Activated CD4-positive, alpha-beta T cell treated with anti-CD3 and anti-CD28 coated beads for 36 hours (primary cell): Measurements from ENCODE around the gene TCF4. TPM values are rescaled to one million over a fixed set of nuclear protein-coding genes. Genes with fewer than 3 reads are reported as not detected.

Source experiments
- ATAC-seq: fragments of 200-7000 bp; cut with Tn5 transposase; one replicate; pipeline ENCODE4 v1.10.0; 2021; ENCODE audit warnings: mild to moderate bottlenecking, moderate library complexity
- CTCF ChIA-PET: fragments of 350-600 bp; sonication (Branson Sonifier 250); formaldehyde crosslinking; loops from one replicate; lab custom pipeline; 2021; ENCODE audit warnings: antibody characterized with exemption; lab: Charles Lee
- POLR2A ChIA-PET: fragments of 350-600 bp; sonication (Branson Sonifier 250); formaldehyde crosslinking; loops from one replicate; lab custom pipeline; 2021; ENCODE audit warnings: antibody characterized with exemption, inconsistent platforms; lab: Charles Lee
- DNase-seq: peaks from one replicate; pipeline ENCODE4 v3.0.0-alpha.2; 2020
- H3K27ac Mint-ChIP-seq: one replicate; pipeline ENCODE4 v1.8.0; 2021; ENCODE audit warnings: mixed read lengths
- H3K27me3 Mint-ChIP-seq: one replicate; pipeline ENCODE4 v1.8.0; 2021; ENCODE audit warnings: mixed read lengths
- H3K36me3 Mint-ChIP-seq: one replicate; pipeline ENCODE4 v1.8.0; 2021; ENCODE audit warnings: low read depth, mixed read lengths
- H3K4me1 Mint-ChIP-seq: one replicate; pipeline ENCODE4 v1.8.0; 2021; ENCODE audit warnings: mixed read lengths
- H3K4me3 Mint-ChIP-seq: one replicate; pipeline ENCODE4 v1.8.0; 2021; ENCODE audit warnings: mild to moderate bottlenecking, moderate library complexity, mixed read lengths
- H3K9me3 Mint-ChIP-seq: one replicate; pipeline ENCODE4 v1.8.0; 2021; ENCODE audit warnings: low read depth, mixed read lengths
- intact Hi-C, 2 experiments: fragments of 100-400 bp; cut with DNase I in 1 of 2; cut with micrococcal nuclease in 1 of 2; formaldehyde crosslinking; loops; one replicate each; pipeline versions ENCODE4 v1.14.2 to v1.15.1; 2022 to 2024; cut with DNase I, micrococcal nuclease
- total RNA-seq, 2 experiments: library from RNA; stranded (reverse); gene quantifications; one replicate each; pipeline ENCODE4 v1.2.3, GENCODE V29; 2021

TCF4 gene
- total RNA-seq, 2 experiments from 2014 or later: 0.69 to 1.9 TPM

DNA sequence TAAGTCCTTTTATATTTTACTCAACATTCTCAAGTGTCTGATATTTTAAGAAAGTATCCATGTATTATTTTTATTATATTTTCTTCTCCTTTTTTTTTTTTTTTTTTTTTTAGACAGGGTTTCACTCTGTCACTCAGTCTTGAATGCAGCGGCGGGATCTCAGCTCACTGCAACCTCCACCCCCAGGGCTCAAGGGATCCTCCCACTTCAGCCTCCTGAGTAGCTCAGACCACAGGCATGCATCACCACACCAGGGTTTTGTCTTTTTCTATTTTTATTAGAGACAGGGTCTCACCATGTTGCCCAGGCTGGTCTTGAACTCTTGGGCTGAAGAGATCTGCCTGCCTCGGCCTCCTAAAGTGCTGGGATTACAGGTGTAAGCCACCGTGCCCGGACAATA is 212.1 kb downstream of the TCF4 start:
- ChIA-PET CTCF (interaction anchor here (0.6 to 0.8 kb wide), 2 partner anchors 39 to 63 kb away, joined by 3 read pairs; no protein-coding TSS in a partner anchor), POLR2A (no interaction called here)
- Mint-ChIP-seq H3K27ac (no peak overlapping the region), H3K4me1 (no peaks in the 10 kb centered on the region), H3K9me3 (peaks cover 2% of the 10 kb centered on the region), H3K27me3 (no peaks in the 10 kb centered on the region), H3K4me3 (no peak overlapping the region), H3K36me3 (no peaks in the 10 kb centered on the region)
- no peak for ATAC-seq
- no peak for DNase-seq
- intact Hi-C loops: no loop called here

- peaks cover 2% of the 10 kb centered on the region for H3K9me3 Mint-ChIP-seq
- no peaks in the 10 kb centered on the region for H3K36me3 Mint-ChIP-seq
- ChIA-PET POLR2A (no interaction called here), CTCF (interaction anchor here (1.2 kb wide), 1 partner anchor 1201 kb away, joined by 3 read pairs; no protein-coding TSS in a partner anchor)
- no peaks in the 10 kb centered on the region for H3K27me3 Mint-ChIP-seq
- DNase-seq: no peak
- no peak for ATAC-seq
- intact Hi-C loops: no loop called here
- no peaks in the 10 kb centered on the region for H3K4me1 Mint-ChIP-seq
- H3K27ac Mint-ChIP-seq: no peak overlapping the region
- H3K4me3 Mint-ChIP-seq: no peak overlapping the region
Observed at GRCh38 chr18:55374741-55375140, 213.3 kb downstream of the TCF4 start.

DNA sequence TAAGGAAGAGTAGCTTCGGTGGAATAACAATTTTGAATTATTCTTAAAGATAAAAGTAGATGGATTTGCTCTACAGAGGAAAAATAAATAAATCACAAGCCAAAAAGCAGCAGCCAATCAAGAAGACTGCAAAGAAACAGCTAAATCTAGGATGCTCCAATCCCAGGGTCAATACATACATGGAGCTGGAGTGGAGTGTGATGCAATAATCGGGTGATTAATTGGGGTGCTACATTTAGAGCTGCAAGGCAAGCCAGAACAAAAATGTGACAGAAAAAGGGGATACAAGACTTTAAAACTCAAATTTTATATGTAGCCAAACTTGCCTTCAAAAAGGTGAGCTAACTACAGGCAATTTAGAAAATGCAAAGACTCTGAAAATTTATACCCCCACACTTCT is 215.8 kb downstream of the TCF4 start:
- Mint-ChIP-seq H3K36me3 (no peaks in the 10 kb centered on the region), H3K4me1 (no peaks in the 10 kb centered on the region), H3K9me3 (peaks cover 2% of the 10 kb centered on the region), H3K27ac (no peak overlapping the region), H3K27me3 (no peaks in the 10 kb centered on the region), H3K4me3 (no peak overlapping the region)
- ChIA-PET CTCF (no interaction called here), POLR2A (no interaction called here)
- intact Hi-C loops: no loop called here
- DNase-seq: no peak
- no peak for ATAC-seq

- Mint-ChIP-seq H3K27ac (no peak overlapping the region), H3K27me3 (no peaks in the 10 kb centered on the region), H3K4me1 (no peaks in the 10 kb centered on the region), H3K36me3 (no peaks in the 10 kb centered on the region), H3K9me3 (peaks cover 2% of the 10 kb centered on the region), H3K4me3 (no peak overlapping the region)
- ChIA-PET POLR2A (no interaction called here), CTCF (no interaction called here)
- no peak for ATAC-seq
- no peak for DNase-seq
- intact Hi-C loops: no loop called here
Observed at GRCh38 chr18:55370936-55371335, 217.1 kb downstream of the TCF4 start.

DNA sequence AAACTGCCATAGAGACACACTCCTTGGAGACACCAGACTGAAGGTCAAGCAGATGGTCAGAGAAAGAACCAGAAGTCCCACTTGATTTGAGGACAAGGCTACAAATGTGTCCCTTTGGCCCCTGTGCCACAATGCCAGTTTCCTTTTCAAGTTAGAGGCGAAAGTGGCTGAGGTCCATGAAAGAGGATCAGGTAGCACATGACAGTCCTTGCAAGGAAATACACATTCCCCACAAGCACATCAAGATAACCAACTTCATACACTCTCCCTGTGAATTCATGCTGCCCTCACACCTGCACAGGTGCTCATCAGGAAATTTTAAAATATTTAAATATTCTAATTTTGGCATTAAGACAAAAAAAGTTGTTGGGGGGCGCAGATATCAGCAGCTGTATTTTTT is 218.6 kb downstream of the TCF4 start:
- Mint-ChIP-seq H3K36me3 (no peaks in the 10 kb centered on the region), H3K4me1 (no peaks in the 10 kb centered on the region), H3K4me3 (no peak overlapping the region), H3K9me3 (peaks cover 2% of the 10 kb centered on the region), H3K27me3 (no peaks in the 10 kb centered on the region), H3K27ac (no peak overlapping the region)
- DNase-seq: no peak
- ChIA-PET POLR2A (interaction anchor here (0.7 kb wide), 1 partner anchor 22 kb away, joined by 4 read pairs; no protein-coding TSS in a partner anchor), CTCF (interaction anchor here (0.6 to 0.8 kb wide), 2 partner anchors 11 to 12 kb away, joined by 3 read pairs; no protein-coding TSS in a partner anchor)
- intact Hi-C loops: no loop called here
- ATAC-seq: no peak

- Mint-ChIP-seq H3K4me1 (no peaks in the 10 kb centered on the region), H3K4me3 (no peak overlapping the region), H3K9me3 (no peaks in the 10 kb centered on the region), H3K27me3 (peaks cover 2% of the 10 kb centered on the region), H3K27ac (no peak overlapping the region), H3K36me3 (no peaks in the 10 kb centered on the region)
- intact Hi-C loops: no loop called here
- CTCF ChIA-PET: no interaction called here
- no peak for ATAC-seq
- POLR2A ChIA-PET: no interaction called here
- no peak for DNase-seq
Observed at GRCh38 chr18:55365342-55365741, 222.7 kb downstream of the TCF4 start.

DNA sequence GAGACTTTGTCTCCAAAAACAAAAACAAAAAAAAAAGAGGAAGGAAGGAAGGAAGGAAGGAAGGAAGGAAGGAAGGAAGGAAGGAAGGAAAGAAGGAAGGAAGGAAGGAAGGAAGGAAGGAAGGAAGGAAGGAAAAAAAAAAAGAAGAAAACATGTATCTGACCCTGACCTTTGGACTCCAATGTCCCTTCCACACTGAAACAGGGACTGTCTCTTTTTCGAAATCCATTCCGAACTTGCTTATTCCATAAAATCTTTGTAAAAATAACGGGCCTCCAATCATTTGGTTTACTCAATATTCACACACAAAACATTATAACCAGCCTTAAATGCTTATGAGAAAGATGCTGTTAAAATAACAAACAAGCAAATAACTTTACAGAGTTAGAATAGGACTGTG is 225.7 kb downstream of the TCF4 start:
- H3K4me1 Mint-ChIP-seq: no peaks in the 10 kb centered on the region
- no peak overlapping the region for H3K4me3 Mint-ChIP-seq
- no peak overlapping the region for H3K27ac Mint-ChIP-seq
- POLR2A ChIA-PET: no interaction called here
- no peaks in the 10 kb centered on the region for H3K9me3 Mint-ChIP-seq
- CTCF ChIA-PET: no interaction called here
- H3K36me3 Mint-ChIP-seq: no peaks in the 10 kb centered on the region
- DNase-seq (no peak), ATAC-seq (no peak)
- intact Hi-C loops: no loop called here
- H3K27me3 Mint-ChIP-seq: peaks cover 4% of the 10 kb centered on the region

DNA sequence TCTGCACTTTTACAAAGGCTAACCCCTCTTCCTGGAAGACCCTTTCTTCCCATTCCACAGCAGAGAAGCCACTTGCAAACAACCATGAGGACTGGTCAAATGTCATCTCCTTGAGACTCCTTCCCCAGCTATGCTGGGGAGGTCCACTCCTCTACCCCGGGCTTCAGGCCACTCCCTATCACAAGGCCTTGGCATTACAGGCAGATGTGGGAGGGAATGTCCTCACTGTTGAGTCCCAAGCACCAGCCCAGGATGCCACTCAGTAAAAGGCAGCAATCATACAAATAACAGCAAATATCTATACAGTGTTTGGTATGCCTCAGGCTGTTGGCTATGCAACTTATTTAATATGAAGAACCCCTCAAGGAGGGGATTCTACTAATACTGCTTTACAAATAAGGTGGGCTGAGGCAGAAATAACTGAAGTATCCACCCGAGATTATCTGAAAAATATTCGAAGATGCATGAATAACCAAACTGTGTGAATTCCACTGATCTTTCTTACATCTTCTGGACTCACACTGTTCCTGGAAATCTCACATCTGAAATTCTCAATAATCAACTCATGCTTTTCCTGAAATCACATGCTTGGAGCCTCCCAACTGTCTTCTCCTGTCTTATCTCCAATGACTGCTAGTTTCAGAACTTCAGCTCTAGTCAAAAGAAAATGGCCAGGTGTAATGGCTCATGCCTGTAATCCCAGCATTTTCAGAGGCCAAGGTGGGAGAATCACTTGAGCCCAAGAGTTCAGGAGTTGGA is 226.3 kb downstream of the TCF4 start:
- CTCF ChIA-PET: no interaction called here
- no peak overlapping the region for H3K4me3 Mint-ChIP-seq
- intact Hi-C loops: no loop called here

GRCh38 chr18:55360061-55360460 is 227.9 kb downstream of the TCF4 start:
- ATAC-seq (no peak), DNase-seq (no peak)
- Mint-ChIP-seq H3K9me3 (no peaks in the 10 kb centered on the region), H3K4me3 (no peak overlapping the region), H3K27ac (no peak overlapping the region), H3K27me3 (peaks cover 4% of the 10 kb centered on the region), H3K4me1 (no peaks in the 10 kb centered on the region), H3K36me3 (no peaks in the 10 kb centered on the region)
- POLR2A ChIA-PET: no interaction called here
- CTCF ChIA-PET: no interaction called here
- intact Hi-C loops: no loop called here

More for the DNA sequence above, 226.3 kb downstream of the TCF4 start:
- Mint-ChIP-seq H3K4me1 (no peaks in the 10 kb centered on the region), H3K27me3 (peaks cover 4% of the 10 kb centered on the region), H3K9me3 (no peaks in the 10 kb centered on the region), H3K36me3 (no peaks in the 10 kb centered on the region), H3K27ac (no peak overlapping the region)
- ATAC-seq (no peak), DNase-seq (no peak)
- POLR2A ChIA-PET: no interaction called here

GRCh38 chr18:55356815-55357214 is 231.2 kb downstream of the TCF4 start:
- Mint-ChIP-seq H3K4me1 (no peaks in the 10 kb centered on the region), H3K36me3 (no peaks in the 10 kb centered on the region), H3K27me3 (peaks cover 6% of the 10 kb centered on the region), H3K9me3 (no peaks in the 10 kb centered on the region), H3K27ac (no peak overlapping the region), H3K4me3 (no peak overlapping the region)
- ATAC-seq (no peak), DNase-seq (no peak)
- POLR2A ChIA-PET: no interaction called here
- CTCF ChIA-PET: no interaction called here
- intact Hi-C loops: no loop called here

DNA sequence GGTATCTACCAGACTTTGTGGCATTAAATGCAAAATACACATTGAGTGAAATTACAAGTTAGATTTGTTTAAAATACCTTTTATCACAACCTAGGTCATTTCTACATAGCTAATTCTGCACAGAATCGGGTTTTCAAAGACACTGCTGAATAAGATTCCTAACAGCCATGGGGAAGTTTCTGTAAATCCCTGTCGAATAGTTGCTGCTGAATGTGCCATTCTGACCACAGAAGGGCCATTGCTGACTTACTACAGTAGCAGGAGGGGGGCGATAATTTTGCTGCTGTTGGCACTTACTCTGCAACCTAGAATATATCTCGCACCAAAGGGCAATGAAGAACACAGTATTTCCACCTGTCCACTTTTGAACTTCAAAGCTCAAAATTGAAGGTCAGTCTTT is 232.8 kb downstream of the TCF4 start:
- no peak for DNase-seq
- Mint-ChIP-seq H3K9me3 (no peaks in the 10 kb centered on the region), H3K4me1 (no peaks in the 10 kb centered on the region), H3K27me3 (peaks cover 6% of the 10 kb centered on the region), H3K27ac (no peak overlapping the region), H3K4me3 (no peak overlapping the region), H3K36me3 (no peaks in the 10 kb centered on the region)
- intact Hi-C loops: no loop called here
- ChIA-PET CTCF (no interaction called here), POLR2A (no interaction called here)
- no peak for ATAC-seq

DNA sequence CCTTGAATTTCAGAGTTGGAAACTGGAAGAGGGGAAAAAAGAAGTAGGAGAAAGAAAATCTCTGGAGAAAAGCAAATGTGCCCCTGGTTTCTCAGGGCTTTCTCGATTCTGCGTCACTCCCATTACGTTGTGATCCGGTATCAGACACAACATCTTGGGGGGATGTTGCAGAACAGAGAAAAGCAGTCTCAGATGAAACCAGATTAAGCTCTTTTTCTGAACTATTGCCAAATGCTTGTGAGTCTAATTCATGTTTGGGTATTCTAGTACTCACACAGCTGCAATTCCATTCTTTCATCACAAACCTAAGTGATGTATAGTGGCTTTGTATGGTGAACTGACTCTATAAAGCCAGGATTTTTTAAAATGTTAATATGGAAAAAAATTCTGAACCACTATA is 233.2 kb downstream of the TCF4 start:
- no peaks in the 10 kb centered on the region for H3K4me1 Mint-ChIP-seq

More for the DNA sequence above, 233.2 kb downstream of the TCF4 start:
- ATAC-seq: no peak
- no peaks in the 10 kb centered on the region for H3K36me3 Mint-ChIP-seq
- ChIA-PET CTCF (interaction anchor here (0.8 kb wide), 1 partner anchor 9 kb away, joined by 3 read pairs; no protein-coding TSS in a partner anchor), POLR2A (no interaction called here)
- H3K4me3 Mint-ChIP-seq: no peak overlapping the region
- DNase-seq: no peak
- peaks cover 10% of the 10 kb centered on the region for H3K27me3 Mint-ChIP-seq
- intact Hi-C loops: no loop called here
- H3K9me3 Mint-ChIP-seq: no peaks in the 10 kb centered on the region
- no peak overlapping the region for H3K27ac Mint-ChIP-seq
